ENCODE measurements around the gene PAPOLA. TPM values are rescaled to one million over a fixed set of nuclear protein-coding genes. Genes with fewer than 3 reads are reported as not detected.

Gene PAPOLA
- total and polyA plus RNA-seq, 2 of the 4 experiments (the other 2 are of a cell fraction): 73.8 to 128 TPM

DNA sequence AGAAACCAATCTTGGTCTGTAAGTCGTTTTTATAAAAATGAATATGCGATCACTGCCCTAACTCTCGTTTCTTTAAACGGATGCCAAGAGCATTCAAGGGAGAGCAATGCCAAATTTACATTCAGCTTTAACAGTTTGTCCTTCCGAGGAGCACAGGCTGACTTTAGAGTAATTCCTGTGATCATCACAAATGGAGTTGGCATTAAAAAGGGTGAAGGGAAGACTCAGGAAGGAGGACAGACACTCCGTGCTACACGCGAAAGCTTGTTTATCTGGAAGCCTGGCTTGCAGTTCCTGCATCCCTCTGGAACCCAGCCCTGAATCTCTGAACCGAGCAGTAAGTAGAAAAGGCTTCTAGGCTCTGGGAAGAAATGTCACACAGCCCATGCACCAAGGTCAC is 78.4 kb downstream of the PAPOLA start:
- Histone ChIP-seq H3K9ac (ENCODE audit: low read depth, low read length) (no peak overlapping the region), H4K20me1 (ENCODE audit: insufficient read depth, low read length) (no peaks in the 10 kb centered on the region), H2AK9ac (replicated peaks; ENCODE audit: low read depth, low read length, poor library complexity) (no peak overlapping the region), H3K27me3 (ENCODE audit: control insufficient read depth, insufficient read depth, low read length) (peaks cover 30% of the 10 kb centered on the region), H3K4me2 (ENCODE audit: low read depth, low read length) (no peak overlapping the region), H3K4me1 (ENCODE audit: control insufficient read depth, insufficient read depth, low read length) (no peaks in the 10 kb centered on the region), H3K9me1 (ENCODE audit: insufficient read depth, low read length) (peaks cover 2% of the 10 kb centered on the region; the same call in 1 of the 2 replicates), H3K4me3 (ENCODE audit: insufficient read depth, low read depth, low read length) (no peak overlapping the region), H3K56ac (ENCODE audit: extremely low read depth, insufficient read depth, low read length) (no peak overlapping the region), H3K27ac (ENCODE audit: insufficient read depth, low read length) (no peak overlapping the region), H2BK5ac (ENCODE audit: low read depth, low read length, poor library complexity, severe bottlenecking) (no peak overlapping the region), H2AK5ac (ENCODE audit: low read depth, low read length) (no peak overlapping the region), H2BK20ac (ENCODE audit: low read depth, low read length) (no peak overlapping the region), H4K8ac (ENCODE audit: low read depth in 2 of 2, low read length in 2 of 2) (no peak overlapping the region), H2AFZ (replicated peaks; ENCODE audit: low read length, poor library complexity) (no peak overlapping the region), H2BK120ac (ENCODE audit: low read depth, low read length) (no peak overlapping the region), H3K79me1 (ENCODE audit: low read depth in 1 of 2, low read length in 2 of 2) (no peaks in the 10 kb centered on the region), H3K14ac (replicated peaks; ENCODE audit: low read depth, low read length) (no peak overlapping the region), H3K4ac (ENCODE audit: low read depth, low read length) (no peak overlapping the region), H2BK15ac (ENCODE audit: low read depth, low read length) (no peak overlapping the region), H3K23ac (ENCODE audit: low read depth, low read length) (no peak overlapping the region), H4K5ac (ENCODE audit: low read depth, low read length) (no peak overlapping the region), H3K18ac (ENCODE audit: low read depth, low read length) (no peak overlapping the region), H3K36me3 (ENCODE audit: control insufficient read depth, insufficient read depth, low read length) (no peaks in the 10 kb centered on the region), H4K91ac (ENCODE audit: insufficient read depth, low read depth, low read length) (no peak overlapping the region), H3K9me3 (ENCODE audit: control insufficient read depth, insufficient read depth, low read length) (no peaks in the 10 kb centered on the region; the same call in 1 of the 2 replicates)
- no TSS peak for BruUV-seq (replicated peaks)
- DNase-seq: no peak
- in situ Hi-C loops (cut with MboI; ENCODE audit: low sequenced_read_pairs) (loop anchor here (10.0 kb wide), 1 partner anchor 164 kb away; no protein-coding TSS in a partner anchor), dilution Hi-C loops (cut with HindIII; ENCODE audit: low sequenced_read_pairs, unreplicated experiment) (no loop called here), intact Hi-C loops (cut with micrococcal nuclease) (no loop called here)
- ChIA-PET CTCF (interaction anchor here (1.1 kb wide), 1 partner anchor 305 kb away, joined by 3 read pairs; no protein-coding TSS in a partner anchor), POLR2A (ENCODE audit: unreplicated experiment) (no interaction called here)
- TF ChIP-seq BHLHE40 (IDR thresholded peaks at IDR 0.05; ENCODE audit: low read depth, low read length) (no peak), POLR2A (IDR thresholded peaks at IDR 0.05; ENCODE audit: low read depth, low read length) (no peak), NFE2L2 (IDR thresholded peaks at IDR 0.05; ENCODE audit: low read depth, low read length) (no peak), RCOR1 (IDR thresholded peaks at IDR 0.05; ENCODE audit: insufficient replicate concordance, low read length) (no peak), MAFK (IDR thresholded peaks at IDR 0.05; ENCODE audit: low read depth, low read length) (no peak), RAD21 (IDR thresholded peaks at IDR 0.05; ENCODE audit: low read length) (no peak), RFX5 (IDR thresholded peaks at IDR 0.05; ENCODE audit: low read depth, low read length) (no peak), FOS (IDR thresholded peaks at IDR 0.05; ENCODE audit: low read depth, low read length) (no peak), CEBPB (IDR thresholded peaks at IDR 0.05; ENCODE audit: low read depth, low read length) (no peak), MXI1 (IDR thresholded peaks at IDR 0.05; ENCODE audit: borderline replicate concordance, low read depth, low read length) (no peak)
- TF ChIP-seq, protein P1, sequence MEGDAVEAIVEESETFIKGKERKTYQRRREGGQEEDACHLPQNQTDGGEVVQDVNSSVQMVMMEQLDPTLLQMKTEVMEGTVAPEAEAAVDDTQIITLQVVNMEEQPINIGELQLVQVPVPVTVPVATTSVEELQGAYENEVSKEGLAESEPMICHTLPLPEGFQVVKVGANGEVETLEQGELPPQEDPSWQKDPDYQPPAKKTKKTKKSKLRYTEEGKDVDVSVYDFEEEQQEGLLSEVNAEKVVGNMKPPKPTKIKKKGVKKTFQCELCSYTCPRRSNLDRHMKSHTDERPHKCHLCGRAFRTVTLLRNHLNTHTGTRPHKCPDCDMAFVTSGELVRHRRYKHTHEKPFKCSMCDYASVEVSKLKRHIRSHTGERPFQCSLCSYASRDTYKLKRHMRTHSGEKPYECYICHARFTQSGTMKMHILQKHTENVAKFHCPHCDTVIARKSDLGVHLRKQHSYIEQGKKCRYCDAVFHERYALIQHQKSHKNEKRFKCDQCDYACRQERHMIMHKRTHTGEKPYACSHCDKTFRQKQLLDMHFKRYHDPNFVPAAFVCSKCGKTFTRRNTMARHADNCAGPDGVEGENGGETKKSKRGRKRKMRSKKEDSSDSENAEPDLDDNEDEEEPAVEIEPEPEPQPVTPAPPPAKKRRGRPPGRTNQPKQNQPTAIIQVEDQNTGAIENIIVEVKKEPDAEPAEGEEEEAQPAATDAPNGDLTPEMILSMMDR (conservative IDR thresholded peaks at IDR 0.05; ENCODE audit: low read depth, low read length): no peak
- ATAC-seq (ENCODE audit: low read depth): no peak
- 13% methylated on average over 7 of the region's 9 CpGs; no CpG with 5 or more reads in 1 of the 2 experiments for WGBS, 2 experiments (ENCODE audit: extremely low coverage in 2 of 2, insufficient read length in 1 of 2)

Measured in IMR-90 (cell line).